C4-2B (cell line): ENCODE data around the gene POLR3A.
"Not testable (repeated sequence)": the region's sequence is repeated elsewhere in the genome, so short reads cannot be mapped to it uniquely, and the experiment has no call there.

Source experiments
- ZFX ChIP-seq: fragments of 450-650 bp; IDR thresholded peaks from 2 replicates; pipeline ENCODE4 v1.6.1; 2017
- TF ChIP-seq, protein P1 (sequence below): fragments of 450-650 bp; conservative IDR thresholded peaks from 2 replicates; pipeline ENCODE4 v1.5.1; 2017; ENCODE audit warnings: mild to moderate bottlenecking

DNA sequence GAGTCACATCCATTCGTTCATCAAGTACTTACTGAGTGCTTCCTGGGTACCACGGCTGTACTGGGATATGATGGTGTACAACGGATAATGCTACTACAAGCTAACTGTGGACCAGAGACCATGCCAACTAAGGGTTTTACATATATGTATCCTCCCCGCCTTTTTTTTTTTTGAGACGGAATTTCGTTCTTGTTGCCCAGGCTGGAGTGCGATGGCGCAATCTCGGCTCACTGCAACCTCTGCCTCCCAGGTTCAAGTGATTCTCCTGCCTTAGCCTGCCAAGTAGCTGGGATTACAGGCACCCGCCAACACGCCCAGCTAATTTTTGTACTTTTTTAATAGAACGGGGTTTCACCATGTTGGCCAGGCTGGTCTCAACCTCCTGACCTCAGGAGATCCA, 40.7 kb upstream of the POLR3A start:
- TF ChIP-seq, protein P1, sequence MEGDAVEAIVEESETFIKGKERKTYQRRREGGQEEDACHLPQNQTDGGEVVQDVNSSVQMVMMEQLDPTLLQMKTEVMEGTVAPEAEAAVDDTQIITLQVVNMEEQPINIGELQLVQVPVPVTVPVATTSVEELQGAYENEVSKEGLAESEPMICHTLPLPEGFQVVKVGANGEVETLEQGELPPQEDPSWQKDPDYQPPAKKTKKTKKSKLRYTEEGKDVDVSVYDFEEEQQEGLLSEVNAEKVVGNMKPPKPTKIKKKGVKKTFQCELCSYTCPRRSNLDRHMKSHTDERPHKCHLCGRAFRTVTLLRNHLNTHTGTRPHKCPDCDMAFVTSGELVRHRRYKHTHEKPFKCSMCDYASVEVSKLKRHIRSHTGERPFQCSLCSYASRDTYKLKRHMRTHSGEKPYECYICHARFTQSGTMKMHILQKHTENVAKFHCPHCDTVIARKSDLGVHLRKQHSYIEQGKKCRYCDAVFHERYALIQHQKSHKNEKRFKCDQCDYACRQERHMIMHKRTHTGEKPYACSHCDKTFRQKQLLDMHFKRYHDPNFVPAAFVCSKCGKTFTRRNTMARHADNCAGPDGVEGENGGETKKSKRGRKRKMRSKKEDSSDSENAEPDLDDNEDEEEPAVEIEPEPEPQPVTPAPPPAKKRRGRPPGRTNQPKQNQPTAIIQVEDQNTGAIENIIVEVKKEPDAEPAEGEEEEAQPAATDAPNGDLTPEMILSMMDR: not testable (repeated sequence)
- TF ChIP-seq ZFX: not testable (repeated sequence)
